GM06990 (cell line): ENCODE results near the gene PIGS.

Experiments
- DNase-seq: peaks from one replicate; pipeline ENCODE4 v3.0.0-alpha.2; 2011; ENCODE audit not compliant: insufficient read length; ENCODE audit errors: extremely low read depth
- H3K27me3 ChIP-seq: replicated peaks from 2 replicates; pipeline ENCODE4 v1.6.0; 2011; ENCODE audit warnings: low read length; ENCODE audit not compliant: control insufficient read depth, insufficient read depth
- H3K36me3 ChIP-seq: 2 replicates; pipeline ENCODE4 v1.5.1; 2011; ENCODE audit warnings: low read length; ENCODE audit not compliant: control insufficient read depth, insufficient read depth
- H3K4me3 ChIP-seq: replicated peaks from 2 replicates; pipeline ENCODE4 v1.5.1; 2011; ENCODE audit warnings: low read depth, mild to moderate bottlenecking, control low read depth, low read length
- TF ChIP-seq, protein P1 (sequence below): IDR thresholded peaks from 2 replicates; pipeline ENCODE4 v1.5.1; 2011; ENCODE audit warnings: low read length, control low read depth, mild to moderate bottlenecking, inconsistent platforms; ENCODE audit not compliant: insufficient read depth, poor library complexity, severe bottlenecking

Gene PIGS

DNA sequence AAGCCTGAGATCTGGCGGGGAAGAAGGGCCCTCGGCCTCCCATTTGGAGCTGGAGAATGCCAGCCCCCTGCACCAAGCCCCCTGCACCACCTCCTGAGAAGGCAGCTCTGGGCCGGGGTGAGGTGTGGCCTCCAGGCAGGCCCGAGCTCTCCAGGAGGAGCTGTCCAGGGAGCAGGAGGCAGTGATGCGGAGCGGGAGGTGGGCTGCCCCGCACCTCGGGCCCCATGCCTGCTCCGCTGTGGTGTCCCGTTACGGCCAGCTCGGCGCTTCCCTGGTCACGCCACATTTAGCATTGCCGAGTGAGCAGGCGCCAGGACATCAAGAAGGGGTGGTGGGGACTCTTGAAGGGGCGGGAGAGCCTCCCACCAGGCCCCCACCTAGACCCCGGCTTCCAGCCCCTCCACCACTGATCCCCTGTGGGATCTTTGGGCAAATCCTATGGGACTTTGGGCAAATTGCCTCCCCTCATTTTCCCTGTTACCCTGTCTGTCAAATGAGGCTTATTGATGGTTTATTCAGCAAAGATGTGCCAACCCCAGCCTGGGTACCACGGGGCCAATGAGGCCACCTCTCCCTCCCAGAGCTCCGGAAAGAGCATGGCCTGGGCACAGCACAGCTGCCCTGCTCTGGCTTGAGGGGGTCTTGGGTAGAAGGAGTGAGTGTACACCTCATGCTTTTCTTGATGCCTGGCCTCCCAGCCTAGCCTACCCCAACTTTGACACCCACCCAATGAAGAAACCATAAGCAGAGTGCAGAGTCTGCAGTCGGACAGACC lies 49.8 kb downstream of the PIGS start:
- DNase-seq = no peak
- no peaks in the 10 kb centered on the region for H3K27me3 ChIP-seq
- H3K4me3 ChIP-seq = no peak overlapping the region
- H3K36me3 ChIP-seq = no peaks in the 10 kb centered on the region
- TF ChIP-seq, protein P1, sequence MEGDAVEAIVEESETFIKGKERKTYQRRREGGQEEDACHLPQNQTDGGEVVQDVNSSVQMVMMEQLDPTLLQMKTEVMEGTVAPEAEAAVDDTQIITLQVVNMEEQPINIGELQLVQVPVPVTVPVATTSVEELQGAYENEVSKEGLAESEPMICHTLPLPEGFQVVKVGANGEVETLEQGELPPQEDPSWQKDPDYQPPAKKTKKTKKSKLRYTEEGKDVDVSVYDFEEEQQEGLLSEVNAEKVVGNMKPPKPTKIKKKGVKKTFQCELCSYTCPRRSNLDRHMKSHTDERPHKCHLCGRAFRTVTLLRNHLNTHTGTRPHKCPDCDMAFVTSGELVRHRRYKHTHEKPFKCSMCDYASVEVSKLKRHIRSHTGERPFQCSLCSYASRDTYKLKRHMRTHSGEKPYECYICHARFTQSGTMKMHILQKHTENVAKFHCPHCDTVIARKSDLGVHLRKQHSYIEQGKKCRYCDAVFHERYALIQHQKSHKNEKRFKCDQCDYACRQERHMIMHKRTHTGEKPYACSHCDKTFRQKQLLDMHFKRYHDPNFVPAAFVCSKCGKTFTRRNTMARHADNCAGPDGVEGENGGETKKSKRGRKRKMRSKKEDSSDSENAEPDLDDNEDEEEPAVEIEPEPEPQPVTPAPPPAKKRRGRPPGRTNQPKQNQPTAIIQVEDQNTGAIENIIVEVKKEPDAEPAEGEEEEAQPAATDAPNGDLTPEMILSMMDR = no peak

DNA sequence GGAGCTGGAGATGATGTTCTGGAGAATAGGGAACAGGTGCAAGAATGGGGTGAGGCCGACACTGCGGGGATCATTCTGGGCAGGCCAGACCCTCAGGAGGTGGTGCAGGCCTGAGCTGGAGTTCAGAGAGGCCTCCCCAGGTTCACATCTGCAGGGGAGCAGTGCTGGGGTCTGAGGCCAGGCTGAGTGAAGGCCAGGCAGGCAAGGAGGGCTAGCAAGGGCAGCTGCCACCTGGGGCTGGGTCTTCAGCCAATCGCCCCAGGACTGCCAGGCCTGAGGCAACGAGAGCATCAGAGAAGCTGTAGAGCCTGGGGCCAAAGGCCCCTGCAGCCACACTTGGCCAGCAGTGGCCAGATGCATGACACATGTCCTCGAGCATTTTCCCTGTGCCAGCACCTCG lies 50.6 kb downstream of the PIGS start:
- H3K4me3 ChIP-seq = no peak overlapping the region
- no peaks in the 10 kb centered on the region for H3K27me3 ChIP-seq
- TF ChIP-seq, protein P1 = no peak
- no peaks in the 10 kb centered on the region for H3K36me3 ChIP-seq
- DNase-seq = no peak

DNA sequence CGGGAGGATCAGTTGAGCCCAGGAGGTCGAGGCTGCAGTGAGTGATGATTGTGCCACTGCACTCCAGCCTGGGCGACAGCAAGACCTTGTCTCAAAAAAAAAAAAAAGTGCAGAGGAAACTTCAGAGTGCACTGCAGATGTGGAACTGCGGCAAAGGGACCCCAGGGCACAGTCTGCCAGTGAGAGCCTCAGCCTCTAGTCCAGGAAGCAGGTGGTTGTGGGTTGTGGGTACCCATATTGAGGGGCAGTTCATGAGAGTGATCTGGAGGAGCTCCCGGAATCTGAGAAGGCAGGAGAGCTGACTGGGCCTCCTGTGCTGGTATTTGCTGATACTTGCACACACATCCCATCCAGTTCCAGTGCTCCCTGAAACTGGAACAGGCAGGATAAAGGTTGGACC lies 52.1 kb downstream of the PIGS start:
- TF ChIP-seq, protein P1 = no peak
- Histone ChIP-seq H3K4me3 (no peak overlapping the region), H3K36me3 (no peaks in the 10 kb centered on the region), H3K27me3 (no peaks in the 10 kb centered on the region)
- no peak for DNase-seq

DNA sequence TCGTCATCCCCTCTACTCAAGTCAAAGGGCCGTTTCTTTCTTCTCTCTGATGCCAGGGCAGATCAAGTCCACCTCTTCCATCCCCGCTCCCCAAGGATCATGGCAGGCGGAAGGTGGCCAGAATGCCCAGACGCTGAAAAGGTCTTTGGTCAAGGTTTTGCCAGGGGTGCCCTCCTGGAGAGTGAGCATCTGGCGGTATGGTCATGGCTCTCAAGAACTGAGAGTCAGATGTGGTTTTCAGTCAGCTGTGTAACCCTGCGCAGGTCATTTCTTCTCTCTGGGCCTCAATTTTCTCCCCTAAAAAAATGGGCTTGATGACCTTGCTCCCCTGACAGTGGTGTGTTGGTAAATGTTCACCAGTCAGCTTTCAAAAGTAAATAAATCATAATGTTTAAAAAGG lies 52.7 kb downstream of the PIGS start:
- DNase-seq = no peak
- Histone ChIP-seq H3K4me3 (no peak overlapping the region), H3K27me3 (no peaks in the 10 kb centered on the region; the same call in 1 of the 2 replicates), H3K36me3 (no peaks in the 10 kb centered on the region)
- TF ChIP-seq, protein P1 = no peak

DNA sequence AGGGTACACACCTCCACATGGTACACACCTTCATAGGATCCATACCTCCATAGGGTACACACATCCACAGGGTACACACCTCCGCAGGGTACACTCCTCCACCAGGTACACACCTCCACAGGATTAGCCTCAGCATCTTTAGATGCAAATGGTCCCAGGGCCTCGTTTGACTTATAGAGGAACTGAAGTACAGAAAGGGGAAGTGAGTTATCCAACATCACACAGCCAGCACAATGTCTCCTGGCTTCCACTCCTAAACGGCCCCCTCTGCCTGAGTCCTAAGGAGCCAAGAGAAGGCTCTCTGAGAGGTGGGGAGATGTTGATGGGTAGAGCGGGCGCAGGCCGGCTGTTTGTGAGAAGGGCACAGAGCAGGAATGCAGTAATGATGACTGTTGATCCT lies 53.2 kb downstream of the PIGS start:
- H3K27me3 ChIP-seq = no peaks in the 10 kb centered on the region; the same call in none of the 2 replicates
- DNase-seq = no peak
- TF ChIP-seq, protein P1 = no peak
- no peak overlapping the region for H3K4me3 ChIP-seq
- no peaks in the 10 kb centered on the region for H3K36me3 ChIP-seq
